PC-3 (cell line): ENCODE measurements around the gene TRDN. TPM values are rescaled to one million over a fixed set of nuclear protein-coding genes. Genes with fewer than 3 reads are reported as not detected.

Experiments used
- ATAC-seq: fragments of 200-7000 bp; cut with Tn5 transposase; 2 replicates; pipeline ENCODE4 v1.9.1; 2020; ENCODE audit warnings: mild to moderate bottlenecking, moderate library complexity
- BruUV-seq: library from RNA; stranded (reverse); fragments of 400-500 nt; replicated peaks from 2 replicates; lab custom pipeline; 2021; lab: Mats Ljungman, UMichigan
- CTCF ChIA-PET: fragments of 300-600 bp; sonication (Branson Sonifier 250); formaldehyde crosslinking; loops from one replicate; lab custom pipeline; 2022; ENCODE audit warnings: antibody characterized with exemption; lab: Charles Lee
- POLR2A ChIA-PET: fragments of 300-600 bp; sonication (Branson Sonifier 250); formaldehyde crosslinking; loops from one replicate; lab custom pipeline; 2022; ENCODE audit warnings: antibody characterized with exemption; ENCODE audit not compliant: unreplicated experiment; lab: Charles Lee
- DNase-seq: peaks from one replicate; pipeline ENCODE4 v3.0.0-alpha.2; 2015
- H2AFZ ChIP-seq: fragments of 300-600 bp; sonication (generic); 2 replicates; pipeline ENCODE4 v1.6.0; 2016; ENCODE audit warnings: antibody characterized with exemption, low read length
- H3F3A ChIP-seq: fragments of 300-600 bp; sonication (generic); one replicate; pipeline ENCODE4 v1.6.0; 2017; ENCODE audit warnings: antibody characterized with exemption, low read length, control low read depth, mild to moderate bottlenecking; ENCODE audit not compliant: unreplicated experiment
- H3K27ac ChIP-seq: fragments of 300-600 bp; sonication (generic); 2 replicates; pipeline ENCODE4 v1.5.1; 2016; ENCODE audit warnings: mild to moderate bottlenecking, low read length
- H3K27me3 ChIP-seq: fragments of 300-600 bp; sonication (generic); 2 replicates; pipeline ENCODE4 v1.6.1; 2016; ENCODE audit warnings: low read length, mixed read lengths
- H3K36me3 ChIP-seq: fragments of 300-600 bp; sonication (generic); 2 replicates; pipeline ENCODE4 v1.6.1; 2016; ENCODE audit warnings: low read depth, mixed run types, low read length, mixed read lengths
- H3K4me1 ChIP-seq: fragments of 300-600 bp; sonication (generic); 2 replicates; pipeline ENCODE4 v1.5.1; 2016; ENCODE audit warnings: low read length; ENCODE audit not compliant: insufficient read depth
- H3K4me2 ChIP-seq: fragments of 300-600 bp; sonication (generic); 2 replicates; pipeline ENCODE4 v1.6.0; 2016; ENCODE audit warnings: low read length
- H3K4me3 ChIP-seq: fragments of 300-600 bp; sonication (generic); 2 replicates; pipeline ENCODE4 v1.5.1; 2016; ENCODE audit warnings: mild to moderate bottlenecking, low read length, mixed read lengths
- H3K79me2 ChIP-seq: fragments of 300-600 bp; sonication (generic); 2 replicates; pipeline ENCODE4 v1.6.1; 2017; ENCODE audit warnings: low read length, mixed read lengths
- H3K9ac ChIP-seq: fragments of 300-600 bp; sonication (generic); 2 replicates; pipeline ENCODE4 v1.6.0; 2016; ENCODE audit warnings: mild to moderate bottlenecking, low read length
- H3K9me2 ChIP-seq: fragments of 300-600 bp; sonication (generic); replicated peaks from 2 replicates; pipeline ENCODE4 v1.6.1; 2016; ENCODE audit warnings: mixed run types, low read length, mixed read lengths
- H3K9me3 ChIP-seq: fragments of 300-600 bp; sonication (generic); 2 replicates; pipeline ENCODE4 v1.6.1; 2016; ENCODE audit warnings: low read length, mixed read lengths
- H4K20me1 ChIP-seq: fragments of 300-600 bp; sonication (generic); 2 replicates; pipeline ENCODE4 v1.6.1; 2016; ENCODE audit warnings: low read length, mixed read lengths
- CTCF ChIP-seq: fragments of 300-600 bp; sonication (generic); conservative IDR thresholded peaks from 2 replicates; pipeline ENCODE4 v1.5.1; 2017; ENCODE audit warnings: antibody characterized with exemption, low read depth, mild to moderate bottlenecking, low read length
- EZH2 ChIP-seq: fragments of 300-600 bp; sonication (generic); IDR thresholded peaks from one replicate; pipeline ENCODE4 v1.6.1; 2017; ENCODE audit warnings: antibody characterized with exemption, mild to moderate bottlenecking, low read length; ENCODE audit not compliant: unreplicated experiment
- EZH2phosphoT487 ChIP-seq: fragments of 300-600 bp; sonication (generic); IDR thresholded peaks from 2 replicates; pipeline ENCODE4 v1.6.1; 2018; ENCODE audit warnings: mild to moderate bottlenecking, antibody characterized with exemption, low read length, borderline replicate concordance
- intact Hi-C: fragments of 100-400 bp; cut with micrococcal nuclease; formaldehyde crosslinking; loops from 2 replicates; pipeline ENCODE4 v1.9.0; 2023
- total RNA-seq: library from RNA; depleted of rRNA; stranded (reverse); fragments of >200 nt; gene quantifications from 2 replicates; pipeline ENCODE4 v1.2.3, GENCODE V29; 2014

Gene TRDN
- total RNA-seq, 1 experiment from 2014 or later = not detected

GRCh38 chr6:123383718-123384117 lies 253.0 kb downstream of the TRDN start:
- Histone ChIP-seq H3K4me2 (no peak overlapping the region), H3K36me3 (no peaks in the 10 kb centered on the region), H3K4me3 (no peak overlapping the region), H3K27ac (no peak overlapping the region), H3K9ac (no peak overlapping the region), H2AFZ (no peak overlapping the region), H3K9me3 (no peaks in the 10 kb centered on the region), H3K79me2 (no peaks in the 10 kb centered on the region), H3K4me1 (no peaks in the 10 kb centered on the region), H3F3A (no peaks in the 10 kb centered on the region), H3K9me2 (no peaks in the 10 kb centered on the region), H3K27me3 (0 out of 2 replicates have a peak, but pooled peaks cover 13% of the 10 kb centered on the region), H4K20me1 (no peaks in the 10 kb centered on the region)
- POLR2A ChIA-PET = no interaction called here
- no peak for TF ChIP-seq EZH2phosphoT487
- no peak for TF ChIP-seq CTCF
- TF ChIP-seq EZH2 = no peak
- intact Hi-C loops = loop anchor here (5.0 kb wide), 1 partner anchor 516 kb away; no protein-coding TSS in a partner anchor
- no TSS peak for BruUV-seq
- DNase-seq = no peak
- no peak for ATAC-seq
- CTCF ChIA-PET = no interaction called here

DNA sequence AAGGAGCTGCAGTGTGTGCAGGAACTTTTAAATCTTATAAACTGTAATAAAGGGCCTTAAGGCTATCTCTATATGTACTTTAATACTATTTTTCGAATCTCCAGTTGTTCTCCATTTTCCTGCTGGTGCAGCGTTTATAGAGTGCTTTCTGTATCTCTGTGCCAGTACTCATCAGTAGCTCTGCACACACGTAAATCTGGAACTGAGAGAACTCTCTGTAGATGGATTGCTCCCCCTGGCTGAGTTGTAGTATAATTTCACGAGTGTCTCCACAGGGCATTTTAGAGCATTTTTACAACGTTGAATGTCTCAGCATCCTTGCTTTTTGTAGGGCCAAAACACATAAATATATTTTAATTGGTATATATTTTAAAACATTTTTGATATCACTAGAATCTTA lies 256.5 kb downstream of the TRDN start:
- no peak overlapping the region for H3K4me2 ChIP-seq
- H3K9ac ChIP-seq = no peak overlapping the region
- no peak for TF ChIP-seq EZH2phosphoT487
- TF ChIP-seq EZH2 = no peak
- TF ChIP-seq CTCF = peak; percentile 39; the same call in 1 of the 2 replicates
- H3K4me1 ChIP-seq = no peaks in the 10 kb centered on the region
- H3K4me3 ChIP-seq = no peak overlapping the region
- no peaks in the 10 kb centered on the region for H3K9me2 ChIP-seq
- H3K79me2 ChIP-seq = no peaks in the 10 kb centered on the region
- H2AFZ ChIP-seq = no peak overlapping the region
- no peaks in the 10 kb centered on the region for H4K20me1 ChIP-seq
- no peaks in the 10 kb centered on the region for H3K36me3 ChIP-seq
- ChIA-PET POLR2A (no interaction called here), CTCF (interaction anchor here (1.0 kb wide), 1 partner anchor 511 kb away, joined by 5 read pairs; no protein-coding TSS in a partner anchor)
- no TSS peak for BruUV-seq
- H3F3A ChIP-seq = no peaks in the 10 kb centered on the region
- H3K27ac ChIP-seq = no peak overlapping the region
- peak; percentile 26 for DNase-seq
- intact Hi-C loops = loop anchor here (5.0 kb wide), 1 partner anchor 513 kb away; no protein-coding TSS in a partner anchor
- H3K27me3 ChIP-seq = 0 out of 2 replicates have a peak, but pooled peaks cover 3% of the 10 kb centered on the region
- no peaks in the 10 kb centered on the region for H3K9me3 ChIP-seq
- ATAC-seq = peak; percentile 57; the same call in 1 of the 2 replicates

GRCh38 chr6:123372737-123373136 lies 264.0 kb downstream of the TRDN start:
- POLR2A ChIA-PET = no interaction called here
- Histone ChIP-seq H2AFZ (no peak overlapping the region), H3F3A (no peaks in the 10 kb centered on the region), H3K79me2 (no peaks in the 10 kb centered on the region), H3K36me3 (no peaks in the 10 kb centered on the region), H4K20me1 (no peaks in the 10 kb centered on the region), H3K9ac (no peak overlapping the region), H3K9me2 (no peaks in the 10 kb centered on the region), H3K27me3 (no peaks in the 10 kb centered on the region), H3K27ac (no peak overlapping the region), H3K9me3 (no peaks in the 10 kb centered on the region), H3K4me3 (no peak overlapping the region), H3K4me2 (no peak overlapping the region), H3K4me1 (no peaks in the 10 kb centered on the region)
- DNase-seq = no peak
- intact Hi-C loops = no loop called here
- ATAC-seq = no peak
- TF ChIP-seq EZH2 (no peak), CTCF (no peak), EZH2phosphoT487 (no peak)
- BruUV-seq = no TSS peak
- CTCF ChIA-PET = no interaction called here
